ENCODE results near the gene TP53BP1.

DNA sequence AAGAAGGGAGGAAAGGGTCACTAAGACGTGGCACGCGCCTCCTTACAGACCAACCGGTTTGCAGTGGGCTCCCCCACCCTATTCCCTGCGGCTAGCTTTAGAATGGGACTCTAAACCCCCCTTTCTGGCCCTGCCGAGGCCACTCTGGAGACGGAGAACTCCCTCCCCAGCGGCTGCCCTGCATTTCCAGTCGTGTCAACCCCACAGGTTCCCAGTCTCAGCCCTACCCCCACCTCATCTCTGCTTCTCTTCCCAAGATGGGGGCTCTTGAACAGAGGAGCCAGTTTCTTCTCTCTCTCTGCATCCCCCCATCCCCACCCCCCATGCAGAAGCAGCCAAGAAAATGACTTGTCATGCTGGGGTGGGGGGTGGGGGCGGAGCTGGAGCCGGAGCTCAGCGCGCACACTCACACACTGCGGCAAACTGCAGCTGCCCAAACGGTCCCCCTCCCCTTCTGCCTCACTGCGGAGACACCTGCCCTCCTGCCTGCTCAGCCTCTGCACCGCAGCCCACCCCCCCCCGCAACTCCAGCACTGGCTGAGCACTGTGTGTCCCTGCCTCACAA, 25.3 kb upstream of the TP53BP1 start:
- TF ChIP-seq, protein P1, sequence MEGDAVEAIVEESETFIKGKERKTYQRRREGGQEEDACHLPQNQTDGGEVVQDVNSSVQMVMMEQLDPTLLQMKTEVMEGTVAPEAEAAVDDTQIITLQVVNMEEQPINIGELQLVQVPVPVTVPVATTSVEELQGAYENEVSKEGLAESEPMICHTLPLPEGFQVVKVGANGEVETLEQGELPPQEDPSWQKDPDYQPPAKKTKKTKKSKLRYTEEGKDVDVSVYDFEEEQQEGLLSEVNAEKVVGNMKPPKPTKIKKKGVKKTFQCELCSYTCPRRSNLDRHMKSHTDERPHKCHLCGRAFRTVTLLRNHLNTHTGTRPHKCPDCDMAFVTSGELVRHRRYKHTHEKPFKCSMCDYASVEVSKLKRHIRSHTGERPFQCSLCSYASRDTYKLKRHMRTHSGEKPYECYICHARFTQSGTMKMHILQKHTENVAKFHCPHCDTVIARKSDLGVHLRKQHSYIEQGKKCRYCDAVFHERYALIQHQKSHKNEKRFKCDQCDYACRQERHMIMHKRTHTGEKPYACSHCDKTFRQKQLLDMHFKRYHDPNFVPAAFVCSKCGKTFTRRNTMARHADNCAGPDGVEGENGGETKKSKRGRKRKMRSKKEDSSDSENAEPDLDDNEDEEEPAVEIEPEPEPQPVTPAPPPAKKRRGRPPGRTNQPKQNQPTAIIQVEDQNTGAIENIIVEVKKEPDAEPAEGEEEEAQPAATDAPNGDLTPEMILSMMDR (IDR thresholded peaks at IDR 0.05; ENCODE audit: low read length) = no peak
- no peak for TF ChIP-seq EZH2 (IDR thresholded peaks at IDR 0.05; ENCODE audit: borderline replicate concordance, low read length)

Data from OCI-LY1 (cell line).